Trophoblast cell (in vitro differentiated cells and primary cell): ENCODE results near the gene CPXM2.

Experiments used
- DNase-seq, 2 donors: peaks; one replicate each; pipeline ENCODE4 v3.0.0-alpha.2; 2016
- H2AFZ ChIP-seq: 2 replicates; pipeline ENCODE4 v1.6.1; 2013; ENCODE audit warnings: low read length, moderate library complexity, mild to moderate bottlenecking; ENCODE audit not compliant: insufficient read depth, poor library complexity
- H2AK5ac ChIP-seq: 2 replicates; pipeline ENCODE4 v1.6.1; 2013; ENCODE audit warnings: mild to moderate bottlenecking, low read length
- H2BK120ac ChIP-seq: 2 replicates; pipeline ENCODE4 v1.6.1; 2013; ENCODE audit warnings: low read length, mild to moderate bottlenecking, moderate library complexity; ENCODE audit not compliant: insufficient read depth, poor library complexity
- H2BK12ac ChIP-seq: 2 replicates; pipeline ENCODE4 v1.6.1; 2013; ENCODE audit warnings: mild to moderate bottlenecking, low read length, moderate library complexity
- H2BK5ac ChIP-seq: 2 replicates; pipeline ENCODE4 v1.6.1; 2013; ENCODE audit warnings: low read length, low read depth, moderate library complexity, mild to moderate bottlenecking; ENCODE audit not compliant: poor library complexity
- H3K14ac ChIP-seq: 2 replicates; pipeline ENCODE4 v1.6.1; 2013; ENCODE audit warnings: mild to moderate bottlenecking, low read length
- H3K18ac ChIP-seq: 2 replicates; pipeline ENCODE4 v1.6.1; 2013; ENCODE audit warnings: mild to moderate bottlenecking, low read length
- H3K23ac ChIP-seq: 2 replicates; pipeline ENCODE4 v1.6.1; 2013; ENCODE audit warnings: low read length
- H3K27ac ChIP-seq: 2 replicates; pipeline ENCODE4 v1.5.1; 2013; ENCODE audit warnings: low read depth, mild to moderate bottlenecking, inconsistent platforms, low read length, moderate library complexity
- H3K27me3 ChIP-seq: 2 replicates; pipeline ENCODE4 v1.6.1; 2013; ENCODE audit warnings: inconsistent platforms, mild to moderate bottlenecking, low read length, moderate library complexity; ENCODE audit not compliant: insufficient read depth
- H3K36me3 ChIP-seq, 2 experiments: 1 replicate in 1 of 2; 2 replicates in 1 of 2; pipeline ENCODE4 v1.6.1; 2013; ENCODE audit warnings: low read length in 2 of 2, mild to moderate bottlenecking in 2 of 2, moderate library complexity in 1 of 2; ENCODE audit not compliant: insufficient read depth in 2 of 2, control insufficient read depth in 1 of 2
- H3K4ac ChIP-seq: 2 replicates; pipeline ENCODE4 v1.6.1; 2013; ENCODE audit warnings: low read depth, mild to moderate bottlenecking, low read length, moderate library complexity
- H3K4me1 ChIP-seq, 2 experiments: 1 replicate in 1 of 2; 2 replicates in 1 of 2; pipeline ENCODE4 v1.6.1; 2013; ENCODE audit warnings: low read length in 2 of 2, mild to moderate bottlenecking in 2 of 2, moderate library complexity in 1 of 2; ENCODE audit not compliant: insufficient read depth in 2 of 2, control insufficient read depth in 1 of 2
- H3K4me2 ChIP-seq: 2 replicates; pipeline ENCODE4 v1.6.1; 2013; ENCODE audit warnings: inconsistent platforms, mild to moderate bottlenecking, low read length, moderate library complexity
- H3K4me3 ChIP-seq: 2 replicates; pipeline ENCODE4 v1.5.1; 2013; ENCODE audit warnings: mild to moderate bottlenecking, low read depth, low read length, inconsistent platforms
- H3K79me1 ChIP-seq: one replicate; pipeline ENCODE4 v1.6.1; 2013; ENCODE audit warnings: low read length
- H3K79me2 ChIP-seq: 2 replicates; pipeline ENCODE4 v1.6.1; 2013; ENCODE audit warnings: low read length, mild to moderate bottlenecking; ENCODE audit not compliant: control insufficient read depth, insufficient read depth, poor library complexity
- H3K9ac ChIP-seq: 2 replicates; pipeline ENCODE4 v1.6.1; 2013; ENCODE audit warnings: mild to moderate bottlenecking, low read length
- H3K9me3 ChIP-seq: 2 replicates; pipeline ENCODE4 v1.6.1; 2013; ENCODE audit warnings: low read depth, mild to moderate bottlenecking, control low read depth, inconsistent platforms, low read length; ENCODE audit not compliant: insufficient read depth
- H4K12ac ChIP-seq: 2 replicates; pipeline ENCODE4 v1.6.1; 2013; ENCODE audit warnings: low read depth, mild to moderate bottlenecking, low read length, moderate library complexity
- H4K8ac ChIP-seq: 2 replicates; pipeline ENCODE4 v1.6.1; 2013; ENCODE audit warnings: low read depth, mild to moderate bottlenecking, low read length, moderate library complexity
- H4K91ac ChIP-seq: one replicate; pipeline ENCODE4 v1.6.1; 2013; ENCODE audit warnings: low read depth, mild to moderate bottlenecking, low read length, moderate library complexity
- WGBS: extraction: QIAGEN DNeasy Blood & Tissue Kit; methylation state at CpG from one replicate; pipeline ENCODE4 v1.1.7; 2013; ENCODE audit warnings: missing lambda C conversion rate; ENCODE audit not compliant: insufficient read length, insufficient coverage; ENCODE audit errors: extremely low coverage; 5-methylcytosine and 5-hydroxymethylcytosine counted together

Gene CPXM2

GRCh38 chr10:123774132-123774742 is 117.4 kb downstream of the CPXM2 start:
- Histone ChIP-seq H2BK12ac (no peak overlapping the region), H2BK5ac (no peak overlapping the region), H4K12ac (no peak overlapping the region), H3K4me2 (no peak overlapping the region), H4K91ac (no peak overlapping the region), H2AK5ac (no peak overlapping the region), H3K79me1 (no peaks in the 10 kb centered on the region), H3K79me2 (no peaks in the 10 kb centered on the region), H3K27me3 (no peaks in the 10 kb centered on the region), H3K4ac (no peak overlapping the region), H3K4me3 (no peak overlapping the region), H3K27ac (no peak overlapping the region), H3K9ac (no peak overlapping the region), H3K36me3 (no peaks in the 10 kb centered on the region), H3K9me3 (peaks cover 2% of the 10 kb centered on the region), H3K18ac (no peak overlapping the region), H3K4me1 (no peaks in the 10 kb centered on the region), H3K14ac (no peak overlapping the region), H4K8ac (no peak overlapping the region), H2BK120ac (no peak overlapping the region), H3K23ac (no peak overlapping the region), H2AFZ (no peak overlapping the region)
- no peak for DNase-seq
- 100% methylated on average over 1 of the region's 11 CpGs for WGBS

- H3K4me3 ChIP-seq: no peak overlapping the region
- H3K36me3 ChIP-seq: no peaks in the 10 kb centered on the region
- H3K4ac ChIP-seq: no peak overlapping the region
- H3K18ac ChIP-seq: no peak overlapping the region
- DNase-seq: no peak
- no peak overlapping the region for H2AK5ac ChIP-seq
- no peak overlapping the region for H4K91ac ChIP-seq
- H3K9me3 ChIP-seq: peaks cover 2% of the 10 kb centered on the region
- H2BK5ac ChIP-seq: no peak overlapping the region
- no peak overlapping the region for H2AFZ ChIP-seq
- no peak overlapping the region for H3K27ac ChIP-seq
- H2BK120ac ChIP-seq: no peak overlapping the region
- H3K4me2 ChIP-seq: no peak overlapping the region
- H3K79me1 ChIP-seq: no peaks in the 10 kb centered on the region
- H3K9ac ChIP-seq: no peak overlapping the region
- no peaks in the 10 kb centered on the region for H3K79me2 ChIP-seq
- no peak overlapping the region for H3K14ac ChIP-seq
- no CpG with 5 or more reads among the region's 3 CpGs for WGBS
- H3K4me1 ChIP-seq: no peaks in the 10 kb centered on the region
- H3K27me3 ChIP-seq: no peaks in the 10 kb centered on the region
- no peak overlapping the region for H4K12ac ChIP-seq
- no peak overlapping the region for H4K8ac ChIP-seq
- H2BK12ac ChIP-seq: no peak overlapping the region
- H3K23ac ChIP-seq: no peak overlapping the region
These were observed 118.7 kb downstream of the CPXM2 start for GRCh38 chr10:123772645-123773508.

- H2BK12ac ChIP-seq: no peak overlapping the region
- no peak overlapping the region for H3K23ac ChIP-seq
- H3K79me1 ChIP-seq: no peaks in the 10 kb centered on the region
- H3K27me3 ChIP-seq: no peaks in the 10 kb centered on the region
- H3K36me3 ChIP-seq: no peaks in the 10 kb centered on the region
- no peak overlapping the region for H3K4ac ChIP-seq
- no peak overlapping the region for H3K9ac ChIP-seq
- H4K8ac ChIP-seq: no peak overlapping the region
- H3K4me3 ChIP-seq: no peak overlapping the region
- no peak overlapping the region for H2AFZ ChIP-seq
- no peak overlapping the region for H3K14ac ChIP-seq
- H3K27ac ChIP-seq: no peak overlapping the region
- no CpG with 5 or more reads among the region's 4 CpGs for WGBS
- no peak overlapping the region for H3K4me2 ChIP-seq
- no peak overlapping the region for H2BK5ac ChIP-seq
- H4K91ac ChIP-seq: no peak overlapping the region
- no peak overlapping the region for H2AK5ac ChIP-seq
- H3K9me3 ChIP-seq: peaks cover 2% of the 10 kb centered on the region
- no peak overlapping the region for H2BK120ac ChIP-seq
- no peak overlapping the region for H3K18ac ChIP-seq
- no peaks in the 10 kb centered on the region for H3K4me1 ChIP-seq
- no peak overlapping the region for H4K12ac ChIP-seq
- H3K79me2 ChIP-seq: no peaks in the 10 kb centered on the region
- no peak for DNase-seq
These were observed 119.5 kb downstream of the CPXM2 start for GRCh38 chr10:123771877-123772644.

GRCh38 chr10:123769647-123770046 is 122.0 kb downstream of the CPXM2 start:
- no peak overlapping the region for H4K8ac ChIP-seq
- no peaks in the 10 kb centered on the region for H3K79me1 ChIP-seq
- H2BK5ac ChIP-seq: no peak overlapping the region
- H3K4me1 ChIP-seq: no peaks in the 10 kb centered on the region
- no peaks in the 10 kb centered on the region for H3K79me2 ChIP-seq
- no peak overlapping the region for H4K91ac ChIP-seq
- H3K27ac ChIP-seq: no peak overlapping the region
- peaks cover 2% of the 10 kb centered on the region for H3K9me3 ChIP-seq
- H2AK5ac ChIP-seq: no peak overlapping the region
- WGBS: no CpG with 5 or more reads among the region's 4 CpGs
- no peaks in the 10 kb centered on the region for H3K27me3 ChIP-seq
- DNase-seq: no peak
- no peak overlapping the region for H3K14ac ChIP-seq
- H3K18ac ChIP-seq: no peak overlapping the region
- no peak overlapping the region for H3K4me2 ChIP-seq
- no peak overlapping the region for H3K9ac ChIP-seq
- no peak overlapping the region for H3K4me3 ChIP-seq
- H2BK120ac ChIP-seq: no peak overlapping the region
- H4K12ac ChIP-seq: no peak overlapping the region
- H3K4ac ChIP-seq: no peak overlapping the region
- no peak overlapping the region for H2AFZ ChIP-seq
- no peak overlapping the region for H3K23ac ChIP-seq
- no peaks in the 10 kb centered on the region for H3K36me3 ChIP-seq
- H2BK12ac ChIP-seq: no peak overlapping the region
